Upper lobe of left lung (tissue), 6 donors: ENCODE measurements around the gene TREX2. TPM values are rescaled to one million over a fixed set of nuclear protein-coding genes. Genes with fewer than 3 reads are reported as not detected.

Experiments used
- ATAC-seq, 2 donors: fragments of 200-7000 bp; cut with Tn5 transposase; one replicate each; pipeline ENCODE4 v1.9.1; 2022; ENCODE audit warnings: mild to moderate bottlenecking in 2 of 2, moderate library complexity in 2 of 2; ENCODE audit not compliant: low FRiP score in 2 of 2
- DNase-seq, 2 donors: peaks; one replicate each; pipeline ENCODE4 v3.0.0-alpha.2; 2019 to 2020
- H3K27ac ChIP-seq, 4 donors: fragments of 200-600 bp; sonication (generic); one replicate each; pipeline ENCODE4 v1.5.1; 2016 to 2019
- H3K27me3 ChIP-seq, 4 donors: fragments of 200-600 bp; sonication (generic); one replicate each; pipeline ENCODE4 v1.5.1; 2017 to 2019
- H3K36me3 ChIP-seq, 4 donors: fragments of 200-600 bp; sonication (generic); one replicate each; pipeline ENCODE4 v1.5.1; 2016 to 2019
- H3K4me1 ChIP-seq, 4 donors: fragments of 200-600 bp; sonication (generic); one replicate each; pipeline ENCODE4 v1.5.1; 2018 to 2019
- H3K4me3 ChIP-seq, 4 donors: fragments of 200-600 bp; sonication (generic); one replicate each; pipeline ENCODE4 v1.5.1; 2017 to 2019; ENCODE audit warnings: mild to moderate bottlenecking in 2 of 4, moderate library complexity in 1 of 4
- H3K9me3 ChIP-seq, 4 donors: fragments of 200-600 bp; sonication (generic); one replicate each; pipeline ENCODE4 v1.5.1; 2018 to 2019
- EP300 ChIP-seq, 4 donors: sonication (generic); formaldehyde crosslinking; IDR thresholded peaks; one replicate each; pipeline ENCODE4 v1.5.1; 2017; ENCODE audit warnings: antibody characterized with exemption in 4 of 4, control low read depth in 2 of 4
- POLR2A ChIP-seq, 4 donors: fragments of 450-650 bp; IDR thresholded peaks; one replicate each; pipeline ENCODE4 v1.5.1; 2016 to 2017; ENCODE audit warnings: antibody characterized with exemption in 4 of 4, mild to moderate bottlenecking in 2 of 4
- POLR2AphosphoS5 ChIP-seq, 2 donors: sonication (generic); formaldehyde crosslinking; IDR thresholded peaks; one replicate each; pipeline ENCODE4 v1.5.1; 2017; ENCODE audit warnings: antibody characterized with exemption in 2 of 2
- WGBS, 2 donors: methylation state at CpG; one replicate each; pipeline ENCODE4 v1.1.5; 2017 to 2018; 5-methylcytosine and 5-hydroxymethylcytosine counted together
- total RNA-seq, 6 donors: library from RNA; depleted of rRNA in 4 of 6; stranded (reverse); fragments of >200 nt in 4 of 6; gene quantifications; one replicate each; pipeline versions ENCODE4 v1.1.0 to v1.2.1, GENCODE V29; 2016 to 2021
- TF ChIP-seq, protein P1 (sequence below), 6 experiments: fragments of 450-650 bp in 4 of 6; fragments of 200-600 bp in 2 of 6; sonication (generic) in 2 of 6; IDR thresholded peaks; one replicate each; pipeline ENCODE4 v1.5.1; 2016 to 2019; ENCODE audit warnings: antibody characterized with exemption in 6 of 6
- donor health status: DM: no; HTN: no; CAD: no; lungs with moderate emphysema.
- donor health status: DM: no; HTN: yes; CAD: no; lungs with severe emphysema.

TREX2 gene
- total RNA-seq, 6 donors from 2014 or later: 0.97 to 7.3 (median 2.8) TPM

DNA sequence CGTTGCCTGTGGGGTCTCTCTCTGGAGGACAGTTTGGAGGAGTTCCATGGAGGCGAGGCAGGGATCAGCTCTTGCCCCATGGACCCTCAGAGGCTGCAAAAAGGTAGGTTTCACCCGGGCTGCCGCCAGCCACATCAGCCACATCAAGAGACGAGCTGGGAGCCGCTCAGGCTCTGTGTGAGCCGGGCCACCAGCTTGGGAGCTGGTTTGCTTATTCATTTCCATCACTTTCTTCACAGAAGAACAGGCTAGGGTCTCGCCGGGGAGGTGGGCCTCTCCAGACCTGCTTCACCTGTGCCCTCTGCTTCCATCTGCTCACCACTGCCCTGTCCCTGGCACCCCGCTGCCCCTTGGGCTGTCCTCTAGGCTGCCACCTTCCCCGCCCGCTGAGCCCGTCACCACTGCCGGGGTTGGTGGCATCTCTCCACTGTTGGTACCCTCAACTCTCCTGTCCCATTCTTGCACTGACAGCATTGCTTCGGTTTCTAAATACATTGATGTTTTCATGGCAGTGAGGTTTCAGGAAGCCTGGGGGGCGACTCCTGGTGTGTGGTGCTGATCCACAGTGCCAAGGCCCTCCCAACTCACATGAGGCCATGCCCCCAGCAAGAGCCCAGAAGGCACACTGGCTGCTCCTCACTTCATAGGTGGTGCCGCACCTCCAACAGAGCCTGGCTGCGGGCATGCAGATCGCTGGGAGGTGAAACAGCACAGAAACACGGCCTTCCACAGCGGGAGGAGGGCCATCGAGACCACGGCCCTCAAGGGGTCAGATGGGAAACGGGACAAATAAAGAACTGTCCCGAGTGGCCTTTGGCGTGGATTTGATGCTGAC is 4.5 kb upstream of the TREX2 start:
- 89 to 99% methylated on average over 16 to 24 of the region's 26 CpGs for WGBS, 2 donors
- no peaks in the 10 kb centered on the region for H3K9me3 ChIP-seq
- H3K4me1 ChIP-seq: no peaks in the 10 kb centered on the region
- no peak for DNase-seq
- TF ChIP-seq, protein P1, sequence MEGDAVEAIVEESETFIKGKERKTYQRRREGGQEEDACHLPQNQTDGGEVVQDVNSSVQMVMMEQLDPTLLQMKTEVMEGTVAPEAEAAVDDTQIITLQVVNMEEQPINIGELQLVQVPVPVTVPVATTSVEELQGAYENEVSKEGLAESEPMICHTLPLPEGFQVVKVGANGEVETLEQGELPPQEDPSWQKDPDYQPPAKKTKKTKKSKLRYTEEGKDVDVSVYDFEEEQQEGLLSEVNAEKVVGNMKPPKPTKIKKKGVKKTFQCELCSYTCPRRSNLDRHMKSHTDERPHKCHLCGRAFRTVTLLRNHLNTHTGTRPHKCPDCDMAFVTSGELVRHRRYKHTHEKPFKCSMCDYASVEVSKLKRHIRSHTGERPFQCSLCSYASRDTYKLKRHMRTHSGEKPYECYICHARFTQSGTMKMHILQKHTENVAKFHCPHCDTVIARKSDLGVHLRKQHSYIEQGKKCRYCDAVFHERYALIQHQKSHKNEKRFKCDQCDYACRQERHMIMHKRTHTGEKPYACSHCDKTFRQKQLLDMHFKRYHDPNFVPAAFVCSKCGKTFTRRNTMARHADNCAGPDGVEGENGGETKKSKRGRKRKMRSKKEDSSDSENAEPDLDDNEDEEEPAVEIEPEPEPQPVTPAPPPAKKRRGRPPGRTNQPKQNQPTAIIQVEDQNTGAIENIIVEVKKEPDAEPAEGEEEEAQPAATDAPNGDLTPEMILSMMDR (IDR thresholded peaks at IDR 0.05): no peak
- TF ChIP-seq POLR2A (IDR thresholded peaks at IDR 0.05): no peak
- no peak for TF ChIP-seq EP300 (IDR thresholded peaks at IDR 0.05)
- no peak for TF ChIP-seq POLR2AphosphoS5 (IDR thresholded peaks at IDR 0.05)
- no peak for ATAC-seq
- no peaks in the 10 kb centered on the region for H3K27me3 ChIP-seq
- H3K4me3 ChIP-seq: no peak overlapping the region
- no peak overlapping the region for H3K27ac ChIP-seq
- H3K36me3 ChIP-seq: peaks cover 0 to 24% (median 9%) of the 10 kb centered on the region in 4 donors

- peaks cover 0 to 16% (median 7%) of the 10 kb centered on the region in 4 donors for H3K36me3 ChIP-seq
- H3K27me3 ChIP-seq: no peaks in the 10 kb centered on the region
- no peak for ATAC-seq
- WGBS, 2 donors: 80 to 98% methylated on average over 5 to 15 of the region's 15 CpGs
- H3K4me1 ChIP-seq: no peaks in the 10 kb centered on the region
- H3K4me3 ChIP-seq: no peak overlapping the region
- no peak for DNase-seq
- H3K9me3 ChIP-seq: no peaks in the 10 kb centered on the region
- no peak overlapping the region for H3K27ac ChIP-seq
- TF ChIP-seq, protein P1 (IDR thresholded peaks at IDR 0.05): no peak
- TF ChIP-seq POLR2A (IDR thresholded peaks at IDR 0.05): no peak
- no peak for TF ChIP-seq POLR2AphosphoS5 (IDR thresholded peaks at IDR 0.05)
- no peak for TF ChIP-seq EP300 (IDR thresholded peaks at IDR 0.05)
These were observed 3.7 kb upstream of the TREX2 start for GRCh38 chrX:153449368-153450113.

DNA sequence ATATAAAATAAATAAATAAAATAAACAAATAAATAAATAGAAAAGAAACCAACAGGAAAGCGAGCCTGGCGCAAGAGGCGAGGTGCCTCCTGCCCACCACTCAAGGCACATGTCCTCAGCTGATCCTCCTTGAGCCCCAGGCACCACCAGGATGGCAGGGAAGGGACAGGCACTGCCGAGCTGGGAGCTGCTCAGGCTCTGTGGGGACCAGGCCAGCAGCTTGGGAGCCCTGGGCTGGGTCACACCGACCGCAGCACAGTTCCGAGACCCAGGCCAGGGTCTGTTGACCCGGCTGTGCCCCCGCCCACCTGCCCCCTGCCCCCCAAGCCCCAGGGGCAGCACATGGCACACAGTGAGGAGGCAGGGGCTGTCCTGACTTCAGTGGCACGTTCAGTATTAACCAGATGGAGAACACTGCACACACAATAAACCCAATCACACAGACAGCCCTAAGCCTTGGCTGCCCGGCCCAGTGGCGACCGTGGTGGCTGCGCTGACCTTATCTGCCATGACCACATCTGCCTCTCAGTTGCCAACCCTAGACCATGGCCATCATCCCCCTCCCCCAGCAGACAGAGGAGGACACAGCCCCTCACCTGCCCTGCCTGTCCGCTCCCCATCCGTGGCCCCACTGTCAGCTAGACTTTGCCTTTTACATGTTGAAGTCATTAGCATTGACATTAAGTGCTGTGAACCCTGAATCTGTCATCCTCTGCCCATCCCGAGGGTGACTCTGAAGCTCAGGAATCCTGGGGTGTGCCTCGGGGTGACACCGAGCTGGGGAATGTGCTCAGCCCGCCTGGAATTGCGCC is 2.9 kb upstream of the TREX2 start:
- DNase-seq: no peak
- Histone ChIP-seq H3K9me3 (no peaks in the 10 kb centered on the region), H3K27ac (no peak overlapping the region), H3K4me3 (no peak overlapping the region), H3K4me1 (no peaks in the 10 kb centered on the region), H3K27me3 (no peaks in the 10 kb centered on the region), H3K36me3 (peaks cover 0 to 9% (median 5%) of the 10 kb centered on the region in 4 donors)
- 93 to 96% methylated on average over 4 to 21 of the region's 21 CpGs for WGBS, 2 donors
- ATAC-seq: no peak
- no peak for TF ChIP-seq EP300 (IDR thresholded peaks at IDR 0.05)
- TF ChIP-seq, protein P1 (IDR thresholded peaks at IDR 0.05): no peak
- no peak for TF ChIP-seq POLR2A (IDR thresholded peaks at IDR 0.05)
- TF ChIP-seq POLR2AphosphoS5 (IDR thresholded peaks at IDR 0.05): no peak

- 84 to 100% methylated on average over 1 to 8 of the region's 8 CpGs for WGBS, 2 donors
- no peak overlapping the region for H3K27ac ChIP-seq
- H3K4me1 ChIP-seq: no peaks in the 10 kb centered on the region
- H3K9me3 ChIP-seq: no peaks in the 10 kb centered on the region
- DNase-seq (no peak), ATAC-seq (no peak)
- peaks cover 0 to 9% (median 5%) of the 10 kb centered on the region in 4 donors for H3K36me3 ChIP-seq
- no peak for TF ChIP-seq EP300 (IDR thresholded peaks at IDR 0.05)
- no peak for TF ChIP-seq POLR2A (IDR thresholded peaks at IDR 0.05)
- TF ChIP-seq, protein P1 (IDR thresholded peaks at IDR 0.05): no peak
- TF ChIP-seq POLR2AphosphoS5 (IDR thresholded peaks at IDR 0.05): no peak
- no peak overlapping the region for H3K4me3 ChIP-seq
- H3K27me3 ChIP-seq: no peaks in the 10 kb centered on the region
These were observed 1.7 kb upstream of the TREX2 start for GRCh38 chrX:153447581-153447960.
